Uterus (tissue), 2 donors: ENCODE measurements around the gene CLDN7.

Experiments used
- CTCF ChIP-seq, 4 experiments: fragments of 200-600 bp in 2 of 4; fragments of 450-650 bp in 2 of 4; sonication (generic) in 2 of 4; IDR thresholded peaks; one replicate each; pipeline ENCODE4 v1.5.1; 2016 to 2019; ENCODE audit warnings: antibody characterized with exemption in 4 of 4, mild to moderate bottlenecking in 2 of 4, moderate library complexity in 1 of 4
- POLR2A ChIP-seq, 2 donors: fragments of 450-650 bp; IDR thresholded peaks; one replicate each; pipeline ENCODE4 v1.6.1; 2016; ENCODE audit warnings: antibody characterized with exemption in 2 of 2, mild to moderate bottlenecking in 1 of 2, moderate library complexity in 1 of 2

GRCh38 chr17:7250695-7251627 is 11.3 kb downstream of the CLDN7 start:
- no peak for TF ChIP-seq CTCF (IDR thresholded peaks at IDR 0.05)
- TF ChIP-seq POLR2A (IDR thresholded peaks at IDR 0.05), result no peak
